GM19240 (cell line): Measurements from ENCODE around the gene PATE2.

Experiments used
- DNase-seq: peaks from one replicate; pipeline ENCODE4 v3.0.0; 2011; ENCODE audit warnings: low spot score; ENCODE audit not compliant: insufficient read length

PATE2 gene

DNA sequence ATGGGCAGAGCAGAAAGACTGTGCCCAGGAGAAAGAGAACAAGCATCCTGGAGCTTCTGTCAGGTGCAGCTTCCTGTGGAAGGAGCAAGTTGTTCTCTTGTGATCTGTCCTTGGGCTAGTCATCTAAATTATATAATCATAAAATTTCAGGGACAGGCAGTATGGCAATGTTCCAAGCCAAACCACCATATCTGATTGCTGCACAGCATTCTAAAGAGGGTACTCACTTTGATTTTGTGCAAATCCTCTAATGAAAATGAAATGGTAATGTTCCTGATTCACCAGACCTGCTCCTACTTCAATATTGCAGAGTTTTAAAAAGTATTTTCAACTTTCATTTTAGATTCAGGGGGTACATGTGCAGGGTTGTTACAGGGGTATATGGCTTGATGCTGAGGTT, at the start of gene PATE2:
PATE2 (minus strand) TSS at position 101 of the 400 bp plus-strand sequence; CDS start at position 46, 55 bp downstream.
- DNase-seq = no peak

DNA sequence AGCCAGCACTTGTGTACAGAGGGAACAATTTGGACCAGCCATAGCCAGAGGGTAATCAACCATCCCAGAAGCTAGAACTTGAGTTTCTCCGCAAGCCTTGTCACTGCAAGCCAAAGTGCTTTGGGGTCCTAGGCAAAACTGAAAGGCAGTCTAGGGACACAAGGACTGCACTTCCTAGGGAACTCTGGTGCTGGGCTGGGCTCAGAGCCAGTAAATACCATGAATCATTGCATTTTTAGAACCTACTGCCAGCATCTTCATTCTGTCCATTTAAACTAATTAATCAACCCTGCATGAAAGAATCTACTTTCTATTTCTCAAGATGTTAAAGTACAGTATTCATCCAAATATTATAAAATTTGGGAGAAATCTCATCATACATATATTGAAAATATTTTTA, 29.3 kb upstream of the PATE2 start:
- no peak for DNase-seq

DNA sequence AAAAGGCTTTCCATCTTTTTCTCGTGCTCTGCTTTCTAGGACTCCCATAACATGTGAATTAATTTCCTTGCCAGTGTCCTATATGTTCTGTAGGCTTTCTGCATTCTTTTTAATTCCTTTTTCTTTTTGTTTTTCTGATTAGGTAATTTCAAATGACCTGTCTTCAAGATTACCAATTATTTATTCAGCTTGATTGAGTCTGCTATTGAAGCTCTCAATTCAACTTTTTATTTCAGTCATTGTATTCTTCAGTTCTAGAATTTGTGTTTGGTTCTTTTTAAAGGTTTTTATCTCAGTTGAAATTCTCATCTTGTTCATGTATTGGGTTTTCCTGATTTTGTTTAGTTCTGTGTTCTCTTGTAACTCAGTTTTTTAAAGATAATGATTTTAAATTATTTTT, 23.8 kb upstream of the PATE2 start:
- DNase-seq = no peak

DNA sequence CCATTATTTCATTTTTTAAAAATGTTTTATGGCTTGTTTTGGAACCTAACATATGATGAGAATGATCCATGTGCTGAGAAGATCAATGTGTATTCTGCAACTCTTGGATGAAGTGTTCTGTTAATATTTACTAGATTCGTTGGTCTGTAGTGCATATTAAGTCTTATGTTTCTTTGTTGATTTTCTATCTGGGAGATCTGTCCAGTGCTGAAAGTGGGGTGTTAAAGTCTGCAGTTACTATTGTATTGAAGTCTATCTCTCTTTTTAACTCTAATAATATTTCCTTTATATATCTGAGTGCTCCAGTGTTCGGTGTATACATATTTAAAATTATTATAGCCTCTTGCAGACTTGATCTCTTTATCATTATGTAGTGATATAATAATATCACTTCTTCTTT, 21.2 kb upstream of the PATE2 start:
- no peak for DNase-seq

DNA sequence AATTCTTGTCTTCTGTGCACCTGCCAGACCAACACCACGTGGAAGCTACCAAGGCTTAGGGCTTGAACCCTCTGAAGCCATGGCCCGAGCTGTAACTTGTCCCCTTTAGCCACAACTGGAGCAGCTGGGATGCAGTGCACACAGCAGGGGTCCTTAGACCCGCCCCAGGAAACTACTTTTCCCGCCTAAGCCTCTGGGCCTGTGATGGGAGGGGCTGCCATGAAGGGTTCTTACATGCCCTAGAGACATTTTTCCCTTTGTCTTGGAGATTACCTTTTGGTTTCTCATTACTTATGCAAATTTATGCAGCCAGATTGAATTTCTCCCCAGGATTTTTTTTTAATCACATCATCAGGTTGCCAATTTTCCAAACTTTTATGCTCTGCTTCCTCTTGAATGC, 19.0 kb upstream of the PATE2 start:
- DNase-seq = no peak

DNA sequence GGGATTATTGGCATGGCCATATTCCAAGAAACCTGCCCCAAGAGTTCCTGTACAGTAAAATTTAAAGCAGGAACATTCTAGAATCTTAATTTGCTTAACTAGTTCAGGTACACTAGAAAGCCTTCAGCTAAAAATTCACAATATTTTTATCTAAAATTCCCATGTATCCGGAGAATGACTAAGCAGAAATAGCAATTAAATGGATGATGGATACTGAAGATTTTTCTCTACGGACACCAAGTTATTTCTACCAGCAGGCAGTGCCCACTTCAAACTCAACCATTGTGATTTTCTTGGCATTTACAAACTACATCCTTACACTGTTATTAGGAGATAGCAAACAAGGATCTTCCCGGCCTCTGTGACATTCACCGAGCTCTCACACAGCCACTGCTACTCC, 12.2 kb upstream of the PATE2 start:
- no peak for DNase-seq

DNA sequence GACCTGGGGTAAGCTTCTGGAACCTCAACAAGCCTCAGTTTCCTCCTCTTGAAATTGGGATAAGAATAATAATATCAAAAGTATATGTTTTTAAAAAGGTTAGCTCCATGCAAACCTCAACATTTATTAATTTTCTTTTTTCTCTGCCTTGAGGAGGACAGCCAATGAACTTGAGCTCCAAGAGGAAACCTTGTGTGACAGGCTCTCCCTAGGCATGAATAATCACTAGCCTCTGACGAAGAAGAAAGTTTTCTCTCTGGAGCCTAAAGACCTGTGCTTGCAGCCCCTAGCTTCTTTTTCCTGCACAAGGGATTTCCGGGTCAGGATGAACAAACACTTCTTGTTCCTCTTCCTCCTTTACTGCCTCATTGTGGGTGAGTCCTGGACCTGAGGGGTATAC, 9.2 kb upstream of the PATE2 start, which contains the start of gene PATE3:
PATE3 (plus strand) TSS at position 301 of the 400 bp plus-strand sequence; CDS start at position 326, 25 bp downstream.
- no peak for DNase-seq

DNA sequence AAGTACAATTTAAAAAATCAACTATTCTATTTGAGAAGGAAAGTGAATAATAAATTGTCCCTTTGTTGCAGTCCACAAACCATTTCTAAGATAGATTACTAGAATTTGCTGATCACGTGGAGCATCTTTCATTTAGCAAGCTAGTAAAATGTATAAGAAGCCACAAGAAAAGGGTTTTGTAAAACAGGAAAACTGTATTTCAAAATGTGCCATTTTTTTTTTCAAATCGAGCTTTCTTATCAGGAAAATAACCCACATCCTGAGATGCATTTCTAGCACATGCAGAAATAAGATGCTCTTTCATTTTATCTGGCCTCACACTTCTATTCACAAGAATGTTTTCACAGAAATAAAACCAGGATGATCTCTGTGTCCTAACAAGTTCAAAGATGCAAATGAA, 6.0 kb upstream of the PATE2 start:
- DNase-seq = no peak

DNA sequence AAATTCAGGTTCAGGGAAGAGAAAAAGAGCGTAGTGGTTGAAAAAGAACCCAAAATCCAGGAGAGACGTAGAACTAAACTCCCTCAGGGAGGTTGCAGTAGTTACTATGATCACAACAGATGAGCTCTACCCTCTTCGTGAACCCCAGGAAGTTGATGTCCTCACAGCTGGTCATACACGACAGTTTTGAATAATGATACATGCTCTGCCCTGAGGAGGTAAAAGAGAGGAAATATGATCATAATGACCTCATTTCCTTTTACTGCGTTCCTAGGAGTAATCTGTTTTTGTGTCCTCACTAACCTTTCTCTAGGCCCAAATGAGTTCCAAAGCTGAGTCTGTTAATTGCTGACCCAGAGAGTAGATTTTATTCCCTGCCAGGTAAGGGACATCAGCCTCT, 1.3 kb downstream of the PATE2 start:
- DNase-seq = no peak

DNA sequence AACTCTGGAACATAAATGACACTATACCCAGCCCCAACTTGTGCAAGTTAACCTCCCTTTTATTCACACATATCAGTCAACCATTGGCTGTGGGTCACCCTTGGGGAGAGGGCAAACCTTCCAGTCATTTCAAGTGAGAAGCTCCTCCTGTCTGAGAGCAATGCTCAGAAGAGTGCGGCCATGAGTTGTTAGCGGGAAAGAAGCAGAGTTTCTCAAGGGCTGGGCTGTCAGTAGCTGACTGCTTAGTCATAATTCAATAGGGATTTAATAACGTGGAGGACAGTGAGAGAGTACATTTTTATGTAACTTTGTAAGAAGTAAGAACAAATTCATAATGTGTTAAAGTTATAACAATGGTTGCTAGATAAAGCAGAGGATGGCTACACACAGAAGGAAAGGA, 5.1 kb downstream of the PATE2 start:
- no peak for DNase-seq

DNA sequence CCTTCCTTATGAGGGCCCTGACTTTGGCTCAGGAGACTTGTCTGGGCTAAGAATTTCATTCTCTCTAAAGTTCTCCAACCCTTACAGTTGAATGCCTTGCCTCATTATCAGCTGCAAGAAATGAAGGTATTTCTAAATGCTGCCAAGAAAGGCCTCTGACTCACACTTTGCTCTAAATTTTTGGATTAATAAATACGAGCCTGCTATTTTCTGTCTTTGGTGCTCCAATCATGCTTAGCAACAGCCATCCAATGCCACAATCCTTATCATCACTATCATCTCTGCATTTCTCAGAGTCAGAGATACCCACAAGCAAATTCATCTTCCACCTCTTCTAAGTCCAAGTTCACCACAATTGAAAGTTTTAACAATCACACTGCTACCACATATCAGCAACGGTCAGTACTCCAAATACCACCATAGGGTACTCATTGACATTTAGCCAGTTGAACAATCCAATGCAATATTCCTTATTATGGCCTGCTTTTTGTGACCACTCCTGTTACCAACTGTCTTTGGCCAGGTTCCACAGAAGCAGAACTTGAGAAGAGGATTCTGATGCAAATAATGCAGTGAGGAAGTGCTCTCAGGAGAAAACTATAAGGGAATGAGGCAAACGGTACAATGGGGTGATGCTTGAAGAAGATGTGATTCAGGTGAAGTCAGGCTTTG, 5.7 kb downstream of the PATE2 start:
- DNase-seq = no peak

DNA sequence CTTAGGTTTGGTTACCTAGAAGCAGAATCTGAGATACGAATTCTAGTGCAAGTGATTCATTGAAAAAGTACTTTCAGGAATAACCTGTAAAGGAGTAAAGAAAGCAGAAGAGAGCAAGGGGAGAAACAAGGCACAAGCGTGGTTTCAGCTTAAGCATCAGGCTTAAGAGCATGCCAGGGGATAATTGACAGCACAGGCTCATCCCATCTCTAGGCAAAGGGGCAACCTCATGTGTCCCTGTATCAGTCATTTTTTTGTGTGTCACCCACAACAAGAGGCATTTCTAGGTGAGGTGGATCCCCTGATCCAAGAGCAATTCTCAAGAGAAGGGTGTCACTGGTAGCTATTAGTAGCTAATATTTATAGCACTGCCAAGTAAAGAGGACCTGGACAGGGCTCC, 8.0 kb downstream of the PATE2 start:
- DNase-seq = no peak

DNA sequence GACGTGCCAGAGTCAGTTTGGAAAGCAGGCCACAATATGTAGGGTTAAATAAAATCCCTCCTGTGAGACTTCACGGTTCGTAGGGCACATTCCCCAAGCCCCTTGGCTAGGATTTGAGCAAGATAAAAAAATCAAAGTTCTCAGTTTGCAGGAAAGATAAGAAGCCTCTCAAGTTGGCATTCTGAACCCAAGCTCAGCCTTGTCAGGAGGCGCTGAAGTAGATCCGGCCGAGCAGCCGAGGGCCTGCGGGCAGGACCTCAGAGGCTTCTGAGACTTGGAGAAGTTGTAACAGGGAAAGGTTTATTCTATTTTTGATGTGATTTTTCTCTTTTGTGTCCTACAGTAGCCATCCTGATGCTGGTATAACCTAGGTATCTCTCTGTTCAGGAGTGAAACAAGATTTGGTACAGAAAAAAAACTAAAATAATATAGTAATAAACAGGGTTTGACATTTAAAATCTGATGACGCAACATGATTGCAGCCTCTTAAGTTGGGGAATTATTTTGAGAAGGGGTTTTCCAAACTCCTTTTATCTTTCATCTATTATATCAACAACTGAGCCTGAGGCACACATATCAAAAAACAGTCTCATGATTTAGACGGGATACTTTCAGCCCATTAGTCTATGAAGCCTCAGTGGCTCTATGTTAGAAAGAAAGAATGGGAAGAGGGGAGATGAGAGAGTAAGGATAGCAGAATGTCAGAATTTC, 10.1 kb downstream of the PATE2 start:
- no peak for DNase-seq

DNA sequence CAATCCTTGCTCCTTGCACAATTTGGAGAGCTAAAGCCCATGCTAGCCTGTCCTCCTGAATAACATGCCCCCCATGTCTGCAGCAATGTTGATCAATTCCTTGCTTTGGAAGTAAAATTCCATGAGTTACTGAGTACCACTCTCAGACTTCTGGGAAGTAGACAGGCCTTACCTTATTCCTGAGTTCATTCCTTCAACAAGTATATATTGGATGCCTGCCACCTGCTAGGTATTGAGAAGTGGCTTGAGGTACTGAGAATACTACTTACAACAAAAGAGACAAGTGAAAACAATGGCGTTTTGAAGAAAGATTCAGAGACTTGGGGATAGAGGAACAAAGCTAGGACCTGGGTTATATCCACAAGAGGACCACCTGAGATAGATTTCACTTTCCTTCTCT, 12.4 kb downstream of the PATE2 start:
- no peak for DNase-seq

DNA sequence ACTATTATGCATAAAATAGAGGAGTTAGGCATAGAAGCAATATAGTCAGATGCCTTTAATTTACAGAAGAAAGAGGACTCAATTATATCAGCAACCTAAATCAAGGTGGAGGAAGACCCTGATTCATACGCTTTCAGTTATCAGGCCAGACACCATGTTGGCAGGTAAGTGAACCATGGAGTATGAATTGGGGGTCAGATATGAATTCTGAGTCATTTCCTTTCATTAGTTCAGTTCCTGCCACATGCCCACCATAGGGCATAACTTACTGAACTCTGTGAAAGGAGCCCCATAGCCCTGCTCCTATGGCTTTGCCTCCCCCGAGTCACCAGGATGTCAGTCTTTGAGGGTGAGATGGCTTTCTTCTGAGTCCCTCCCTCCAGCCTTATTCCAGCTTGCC, 15.1 kb downstream of the PATE2 start:
- DNase-seq = no peak

DNA sequence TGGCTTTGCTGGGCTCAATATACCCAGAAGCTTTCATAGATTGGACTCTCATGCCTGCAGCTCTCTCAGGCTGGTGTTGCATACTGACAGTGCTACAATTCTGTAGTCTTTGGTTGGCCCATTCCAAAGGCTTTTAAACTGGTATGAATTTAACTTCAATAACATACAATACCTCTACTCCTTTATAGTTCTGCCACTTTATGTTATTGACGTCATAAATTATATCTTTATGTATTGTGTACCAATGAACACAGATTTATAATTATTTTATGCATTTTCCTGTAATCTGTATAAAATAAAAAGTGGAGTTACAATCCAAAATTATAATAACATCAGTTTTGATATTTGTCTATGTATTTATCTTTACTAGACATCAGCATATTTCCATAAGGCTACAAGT, 16.2 kb downstream of the PATE2 start:
- DNase-seq = no peak

DNA sequence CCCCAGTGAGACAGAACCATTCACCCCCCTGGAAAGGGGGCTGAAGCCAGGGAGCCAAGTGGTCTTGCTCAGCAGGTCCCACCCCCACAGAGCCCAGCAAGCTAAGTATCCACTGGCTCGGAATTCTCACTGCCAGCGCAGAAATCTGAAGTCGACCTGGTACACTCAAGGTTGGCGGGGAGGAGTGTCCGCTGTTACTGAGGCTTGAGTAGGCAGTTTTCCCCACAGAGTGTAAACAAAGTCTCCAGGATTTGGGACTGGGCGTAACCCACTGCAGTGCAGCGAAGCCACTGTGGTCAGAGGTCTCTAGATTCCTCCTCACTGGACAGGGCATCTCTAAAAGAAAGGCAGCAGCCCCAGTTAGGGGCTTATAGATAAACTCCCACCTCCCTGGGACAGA, 22.6 kb downstream of the PATE2 start:
- no peak for DNase-seq

DNA sequence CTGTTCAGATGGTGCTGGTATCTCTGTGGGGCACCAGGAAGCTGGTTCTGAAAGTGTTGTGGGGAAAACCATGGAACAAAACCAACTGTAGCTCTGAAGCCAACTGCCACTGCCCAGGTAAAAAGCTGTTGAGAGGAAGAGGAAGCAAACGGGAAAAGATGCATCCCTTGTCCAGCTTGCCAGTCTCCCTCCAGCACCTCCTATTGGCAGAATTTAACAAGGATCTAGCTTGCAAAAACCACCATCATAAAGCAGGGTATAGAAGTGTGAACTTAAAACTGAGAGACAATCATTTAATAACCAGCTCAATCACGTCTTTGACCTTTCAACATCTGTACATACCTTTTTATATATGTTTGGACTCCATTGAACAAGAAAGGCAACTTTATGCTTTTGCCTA, 28.0 kb downstream of the PATE2 start:
- DNase-seq = no peak

DNA sequence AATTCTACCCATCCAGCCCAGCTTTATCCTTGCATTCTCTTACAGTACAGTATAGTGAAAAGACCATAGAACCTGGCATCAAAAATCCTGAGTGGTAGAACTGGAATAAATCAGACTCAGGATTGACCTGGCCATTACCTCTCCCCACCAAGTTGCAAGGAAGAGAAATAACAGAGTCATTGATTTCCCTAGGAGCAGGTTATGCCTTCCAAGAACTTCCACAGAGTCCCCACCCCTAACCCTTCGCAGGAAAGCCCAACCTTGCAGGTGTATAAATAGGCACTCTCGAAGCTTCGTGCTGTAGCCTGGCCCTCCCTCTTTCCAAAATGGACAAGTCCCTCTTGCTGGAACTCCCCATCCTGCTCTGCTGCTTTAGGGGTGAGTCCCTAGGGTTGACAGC, 32.6 kb downstream of the PATE2 start, which contains the start of gene PATE1:
PATE1 (plus strand) TSS at position 301 of the 400 bp plus-strand sequence; CDS start at position 327, 26 bp downstream.
- DNase-seq = no peak

DNA sequence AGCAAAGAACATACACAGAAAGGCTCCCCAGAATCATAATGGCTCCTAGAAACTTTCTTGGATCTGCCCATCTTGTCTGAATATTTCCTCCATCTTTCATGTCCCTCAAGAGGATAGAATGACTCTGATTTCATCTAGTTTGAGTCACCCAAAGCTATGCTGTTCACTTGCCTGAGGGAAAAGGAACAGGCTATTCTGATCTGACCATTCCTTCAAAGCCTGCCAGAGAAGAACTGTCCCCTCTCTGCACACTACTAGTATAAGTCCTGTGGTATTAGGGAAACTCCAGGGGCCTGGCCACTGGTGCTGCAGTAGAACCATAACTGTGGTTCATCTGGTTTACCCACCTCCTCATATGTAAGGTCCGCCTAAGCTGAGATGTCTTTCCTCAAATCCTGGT, 34.9 kb downstream of the PATE2 start:
- no peak for DNase-seq

DNA sequence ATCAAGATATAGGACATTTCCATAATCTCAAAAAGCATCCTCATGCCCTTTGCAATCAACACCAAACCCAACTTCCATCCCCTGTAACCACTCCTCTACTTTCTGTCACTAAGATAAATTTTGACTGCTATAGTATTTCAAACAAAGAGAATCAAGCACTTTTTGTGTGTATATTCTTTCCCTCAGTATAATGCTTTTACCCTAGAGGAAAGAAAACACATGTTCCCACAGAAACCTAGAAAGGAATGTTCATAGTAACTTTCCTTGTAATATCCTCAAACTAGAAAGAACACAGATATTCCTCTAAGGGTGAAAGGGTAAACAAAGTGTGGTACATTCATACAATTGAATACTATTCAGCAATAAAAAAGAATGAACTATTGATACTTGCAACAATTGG, 38.0 kb downstream of the PATE2 start:
- no peak for DNase-seq

DNA sequence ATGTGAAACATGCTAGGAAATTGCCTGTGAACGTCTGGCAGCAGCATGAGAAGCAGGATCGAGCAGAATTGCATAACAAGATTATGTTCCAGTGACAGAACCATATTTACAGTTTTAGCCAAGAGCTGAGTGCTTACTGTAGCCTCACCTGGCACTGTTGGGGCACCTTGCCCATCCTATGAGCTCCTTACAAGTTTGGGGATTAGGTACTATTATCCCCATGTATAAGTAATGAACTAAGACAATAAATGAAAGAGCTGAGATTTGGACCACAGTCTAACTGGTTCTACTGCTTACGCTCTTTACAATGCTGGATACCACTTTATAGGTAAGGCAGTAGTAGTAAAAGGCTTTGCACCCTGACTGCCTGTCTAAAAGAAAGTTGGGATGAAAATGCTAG, 49.7 kb downstream of the PATE2 start:
- DNase-seq = no peak
